ENCODE data around the gene ATOSA. TPM values are rescaled to one million over a fixed set of nuclear protein-coding genes. Genes with fewer than 3 reads are reported as not detected.

ATOSA gene
- total and polyA plus RNA-seq, 8 donors: 19.4 to 206 (median 60.4) TPM

GRCh38 chr15:52645916-52646315, 33.3 kb downstream of the ATOSA start:
- intact Hi-C loops (cut with DNase I; ENCODE audit: low total_unique reads): no loop called here
- WGBS, 5 donors: 83 to 96% (median 92%) methylated on average over 2 of the region's 2 CpGs

GRCh38 chr15:52642386-52643361, 36.5 kb downstream of the ATOSA start:
- peak in 1 of 2 donors; percentile 16 for DNase-seq
- TF ChIP-seq POLR2A (IDR thresholded peaks at IDR 0.05): no peak
- no peak for TF ChIP-seq CTCF (IDR thresholded peaks at IDR 0.05)
- no peak for TF ChIP-seq EP300 (IDR thresholded peaks at IDR 0.05)
- no peak for TF ChIP-seq POLR2AphosphoS5 (IDR thresholded peaks at IDR 0.05)
- intact Hi-C loops (cut with DNase I; ENCODE audit: low total_unique reads): no loop called here
- H3K4me1 ChIP-seq: peaks cover 0 to 20% (median 8%) of the 10 kb centered on the region in 4 donors
- 74 to 85% (median 84%) methylated on average over 5 of the region's 5 CpGs for WGBS, 5 donors
- no peaks in the 10 kb centered on the region for H3K9me3 ChIP-seq
- H3K4me3 ChIP-seq: no peak overlapping the region
- H3K36me3 ChIP-seq: peaks cover 7 to 52% (median 44%) of the 10 kb centered on the region in 4 donors
- H3K27ac ChIP-seq: peak overlapping the region in 2 of 5 donors; percentile 53 to 59
- no peaks in the 10 kb centered on the region for H3K27me3 ChIP-seq

More at GRCh38 chr15:52645916-52646315, 33.3 kb downstream of the ATOSA start:
- Histone ChIP-seq H3K27me3 (no peaks in the 10 kb centered on the region), H3K9me3 (no peaks in the 10 kb centered on the region), H3K27ac (no peak overlapping the region), H3K4me3 (no peak overlapping the region), H3K36me3 (peaks cover 7 to 43% (median 36%) of the 10 kb centered on the region in 4 donors), H3K4me1 (peaks cover 0 to 23% (median 10%) of the 10 kb centered on the region in 4 donors)
- TF ChIP-seq POLR2AphosphoS5 (IDR thresholded peaks at IDR 0.05) (no peak), POLR2A (IDR thresholded peaks at IDR 0.05) (no peak), EP300 (IDR thresholded peaks at IDR 0.05) (no peak), CTCF (IDR thresholded peaks at IDR 0.05) (no peak)
- DNase-seq: no peak

DNA sequence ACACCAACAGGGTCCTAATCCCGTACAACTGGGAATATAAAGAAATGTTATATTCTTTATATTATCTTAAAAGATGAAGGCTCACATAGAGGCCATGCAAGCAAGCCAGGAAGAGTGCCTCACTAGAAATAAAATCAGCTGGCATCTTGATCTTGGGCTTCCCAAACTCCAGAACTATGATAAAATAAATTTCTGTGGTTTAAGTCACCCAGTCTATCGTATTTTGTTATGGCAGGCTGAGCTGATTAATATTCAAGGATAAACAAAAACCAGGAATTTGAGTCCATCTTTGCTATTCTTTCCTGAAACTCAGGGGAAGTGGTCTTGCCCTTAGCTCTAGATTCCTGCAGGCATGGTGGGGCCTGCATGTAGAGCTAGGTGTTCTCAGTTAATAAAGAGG, 42.7 kb downstream of the ATOSA start:
- DNase-seq: no peak
- H3K27ac ChIP-seq: no peak overlapping the region
- TF ChIP-seq POLR2AphosphoS5 (IDR thresholded peaks at IDR 0.05) (no peak), CTCF (IDR thresholded peaks at IDR 0.05) (no peak), POLR2A (IDR thresholded peaks at IDR 0.05) (no peak), EP300 (IDR thresholded peaks at IDR 0.05) (no peak)
- WGBS, 5 donors: 80 to 88% (median 86%) methylated on average over 2 of the region's 2 CpGs
- H3K4me3 ChIP-seq: no peak overlapping the region
- intact Hi-C loops (cut with DNase I; ENCODE audit: low total_unique reads): no loop called here
- H3K9me3 ChIP-seq: no peaks in the 10 kb centered on the region
- H3K36me3 ChIP-seq: peaks cover 0 to 81% (median 59%) of the 10 kb centered on the region in 4 donors
- H3K4me1 ChIP-seq: peaks cover 0 to 14% (median 4%) of the 10 kb centered on the region in 4 donors
- no peaks in the 10 kb centered on the region for H3K27me3 ChIP-seq

DNA sequence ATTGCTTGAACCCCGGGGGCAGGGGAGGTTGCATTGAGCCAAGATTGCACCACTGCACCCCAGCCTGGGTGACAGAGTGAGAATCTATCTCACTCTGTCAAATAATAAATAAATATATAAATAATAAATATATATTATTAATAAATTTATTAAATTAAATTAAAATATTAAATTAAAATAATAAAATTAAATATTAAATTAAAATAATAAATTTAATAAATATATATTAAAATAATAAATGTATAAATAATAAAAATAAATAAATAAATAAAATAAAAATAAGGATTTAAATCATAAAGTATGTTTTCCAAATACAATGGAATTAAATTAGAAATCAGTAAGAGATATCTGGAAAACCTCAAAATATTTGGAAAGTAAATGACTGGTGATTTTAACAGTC, 43.3 kb downstream of the ATOSA start:
- WGBS, 5 donors: 89 to 100% (median 96%) methylated on average over 1 of the region's 1 CpG
- Histone ChIP-seq H3K27ac (no peak overlapping the region), H3K36me3 (peaks cover 0 to 76% (median 59%) of the 10 kb centered on the region in 4 donors), H3K4me3 (no peak overlapping the region), H3K27me3 (no peaks in the 10 kb centered on the region), H3K4me1 (peaks cover 0 to 14% (median 4%) of the 10 kb centered on the region in 4 donors), H3K9me3 (no peaks in the 10 kb centered on the region)
- intact Hi-C loops (cut with DNase I; ENCODE audit: low total_unique reads): no loop called here
- DNase-seq: no peak
- TF ChIP-seq POLR2A (IDR thresholded peaks at IDR 0.05): no peak
- no peak for TF ChIP-seq EP300 (IDR thresholded peaks at IDR 0.05)

Other genes starting within 250 kb of the ATOSA start
- gene MYO5A, start 150.5 kb downstream of the ATOSA start, total RNA-seq: 10 to 100 TPM in 4 of 5 donors, 1 to 10 TPM in 1; 1.2 to 26.2 (median 20.6) TPM
- gene MYO5A, start 150.5 kb downstream of the ATOSA start, polyA plus RNA-seq: 10 to 100 TPM in 1 of 3 donors, 1 to 10 TPM in 2; 2.1 to 10.1 (median 6.4) TPM
- gene ARPP19, start 110.4 kb downstream of the ATOSA start, total RNA-seq: 100 to 1,000 TPM in 2 of 5 donors, 10 to 100 TPM in 2, 1 to 10 TPM in 1; 8.4 to 263 (median 88.7) TPM
- 10 to 100 TPM; 23.8 to 39.9 (median 34.2) TPM for gene ARPP19, start 110.4 kb downstream of the ATOSA start, polyA plus RNA-seq
- 1 to 10 TPM in 1 of 5 donors, under 1 TPM in 1, not detected in 3; 0.18 to 1.2 TPM for gene ONECUT1, start 110.9 kb upstream of the ATOSA start, total RNA-seq
- not detected for gene ONECUT1, start 110.9 kb upstream of the ATOSA start, polyA plus RNA-seq

All from stomach (tissue), 9 donors.